Stimulated activated CD4-positive, alpha-beta T cell treated with anti-CD3 and anti-CD28 coated beads, Interleukin-15, amount 100 ng/mL, for 48 hours (primary cell): ENCODE results near the gene TBC1D1.
"Not testable (repeated sequence)": the region's sequence is repeated elsewhere in the genome, so short reads cannot be mapped to it uniquely, and the experiment has no call there.

Experiments
- DNase-seq, 2 donors: peaks; one replicate each; pipeline ENCODE4 v3.0.0-alpha.2; 2020; ENCODE audit warnings: low read depth in 2 of 2

Gene TBC1D1

GRCh38 chr4:37889849-37890800 is 759 bp upstream of the TBC1D1 start:
- DNase-seq: peak in 1 of 2 donors; percentile 6

DNA sequence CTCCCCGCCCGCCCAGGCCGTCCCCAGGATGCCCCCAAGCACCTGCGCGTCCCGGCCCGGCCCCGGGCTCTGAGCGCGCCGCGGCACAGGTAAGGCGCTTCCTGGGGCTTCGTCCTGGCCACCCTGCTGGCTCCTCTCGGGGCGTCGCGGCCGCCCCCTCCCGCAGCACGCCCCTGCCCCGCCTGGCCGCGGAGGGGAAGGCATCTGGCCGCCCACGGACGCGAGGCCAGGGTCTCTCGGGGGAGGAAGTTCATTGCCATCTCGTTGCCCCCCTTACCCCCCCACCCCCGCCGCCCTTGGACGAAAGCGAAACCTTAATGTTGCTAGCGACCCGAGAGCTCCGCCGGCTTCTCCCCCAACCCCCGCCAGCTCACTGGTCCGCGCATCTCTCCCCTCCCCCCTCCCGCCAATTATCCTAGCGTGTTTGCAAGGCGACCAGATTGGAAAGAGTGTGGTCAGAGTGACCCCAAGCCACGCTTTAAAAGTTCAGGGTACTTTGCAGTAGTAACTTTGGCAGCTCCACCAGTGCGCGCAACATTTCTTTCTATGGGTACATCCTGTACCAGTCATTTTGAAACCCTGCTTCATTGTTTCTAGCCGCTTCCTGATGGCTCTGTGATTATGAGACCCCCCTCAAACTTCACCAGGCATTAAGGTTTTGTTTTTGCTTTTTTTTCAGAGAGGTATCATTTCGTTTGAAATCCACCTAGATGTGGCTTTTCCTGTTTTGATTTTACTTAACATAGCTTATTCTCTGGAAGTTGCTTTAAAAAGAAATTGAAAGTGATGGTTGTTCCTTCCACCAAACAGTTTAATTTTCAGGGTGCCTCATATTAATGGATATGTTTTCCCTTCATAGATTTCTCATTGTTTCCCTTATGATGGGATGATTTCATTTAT is 626 bp downstream of the TBC1D1 start:
- DNase-seq: peak; percentile 37 to 44

- peak; percentile 38 to 44 for DNase-seq
Measured at GRCh38 chr4:37892641-37893040, 1.8 kb downstream of the TBC1D1 start.

- no peak for DNase-seq
Measured at GRCh38 chr4:37893164-37893563, 2.3 kb downstream of the TBC1D1 start.

GRCh38 chr4:37895271-37895670 is 4.4 kb downstream of the TBC1D1 start:
- DNase-seq: no peak

GRCh38 chr4:37896206-37896860 is 5.4 kb downstream of the TBC1D1 start:
- DNase-seq: no peak

GRCh38 chr4:37902212-37902611 is 11.3 kb downstream of the TBC1D1 start:
- no peak for DNase-seq

GRCh38 chr4:37902738-37903693 is 12.1 kb downstream of the TBC1D1 start:
- no peak for DNase-seq

DNA sequence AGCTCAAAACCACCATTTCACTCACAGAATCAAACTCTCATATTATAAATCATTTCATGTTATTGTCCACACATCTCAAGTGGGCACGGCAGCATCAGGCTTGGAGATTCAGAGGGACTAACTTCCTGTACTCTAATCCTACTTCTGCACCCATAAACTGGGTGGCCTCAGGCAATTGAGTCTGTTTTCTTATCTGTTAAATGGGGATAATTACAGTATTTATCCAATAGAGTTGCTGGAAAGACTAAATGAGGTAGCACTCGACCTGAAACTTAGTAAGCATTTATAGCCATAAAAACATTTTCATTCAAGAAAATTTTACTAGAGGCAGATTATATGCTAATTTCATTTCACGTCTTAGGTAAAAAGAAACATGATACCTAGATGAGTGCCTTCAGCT is 13.0 kb downstream of the TBC1D1 start:
- no peak for DNase-seq

GRCh38 chr4:37904824-37905223 is 13.9 kb downstream of the TBC1D1 start:
- no peak for DNase-seq

DNA sequence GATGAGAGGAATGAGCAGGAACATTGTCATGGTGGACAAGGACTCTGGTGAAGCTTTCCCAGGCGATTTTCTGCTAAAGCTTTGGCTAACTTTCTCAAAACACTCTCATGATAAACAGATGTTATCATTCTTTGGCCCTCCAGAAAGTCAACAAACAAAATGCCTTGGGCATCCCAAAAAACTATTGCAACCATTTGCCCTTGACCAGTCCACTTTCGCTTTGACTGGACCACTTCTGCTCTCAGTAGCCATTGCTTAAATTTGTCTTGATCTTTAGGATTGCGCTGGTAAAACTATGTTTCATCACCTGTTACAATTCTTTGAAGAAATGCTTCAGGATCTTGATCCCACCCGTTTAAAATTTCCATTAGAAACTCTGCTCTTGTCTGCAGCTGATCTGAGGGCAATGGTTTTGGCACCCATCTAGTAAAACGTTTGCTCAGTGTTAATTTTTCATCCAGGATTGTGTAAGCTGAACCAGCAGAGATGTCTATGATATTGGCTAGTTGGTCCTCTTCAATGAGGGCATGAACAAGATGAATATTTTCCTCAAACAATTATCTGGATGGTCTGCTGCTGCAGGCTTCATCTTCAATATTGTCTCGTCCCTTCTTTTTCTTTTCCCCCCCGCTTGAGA is 14.8 kb downstream of the TBC1D1 start:
- no peak for DNase-seq

DNA sequence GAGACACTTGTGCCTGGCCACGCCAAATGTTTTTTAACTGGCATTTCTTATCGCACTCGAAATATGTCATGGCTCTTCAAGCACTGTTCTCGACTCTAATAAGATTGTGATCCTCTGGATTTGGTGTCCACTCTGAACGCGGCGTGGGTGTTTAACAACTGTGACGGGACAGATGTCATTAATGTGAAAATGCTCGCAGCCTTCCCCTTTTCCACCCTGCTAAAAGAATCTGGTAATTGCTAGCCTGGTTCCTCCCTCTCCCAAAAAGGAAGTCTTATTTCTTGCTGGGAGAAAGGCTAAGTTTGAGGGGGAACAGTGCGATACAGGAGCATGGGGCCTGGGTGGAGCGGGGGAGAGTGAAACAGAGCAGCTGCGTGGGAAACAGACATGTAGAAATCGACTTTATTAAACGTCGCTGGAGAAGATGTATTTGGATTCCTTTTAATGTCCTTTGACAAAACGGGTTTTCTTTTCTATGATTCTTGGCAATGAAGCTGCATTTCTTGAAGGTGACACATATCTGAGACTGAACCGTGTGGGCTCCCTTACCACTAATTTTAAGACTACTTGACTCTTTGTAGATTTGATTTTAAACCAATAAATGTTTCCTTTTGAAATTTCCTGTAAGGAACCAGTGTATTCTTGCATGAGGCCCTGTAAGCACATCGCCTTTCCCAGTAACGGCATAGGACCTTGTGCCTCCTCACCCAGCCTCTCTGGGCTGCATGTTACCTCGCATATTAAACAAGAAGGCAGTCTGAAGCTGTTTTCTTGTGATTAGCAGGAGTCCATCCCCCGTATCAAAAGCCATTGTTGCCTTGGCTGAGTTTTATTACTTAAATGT is 17.8 kb downstream of the TBC1D1 start:
- DNase-seq: no peak

- no peak for DNase-seq
Measured at GRCh38 chr4:37909332-37910090, 18.6 kb downstream of the TBC1D1 start.

- DNase-seq: no peak
Measured at GRCh38 chr4:37910091-37910486, 19.2 kb downstream of the TBC1D1 start.

DNA sequence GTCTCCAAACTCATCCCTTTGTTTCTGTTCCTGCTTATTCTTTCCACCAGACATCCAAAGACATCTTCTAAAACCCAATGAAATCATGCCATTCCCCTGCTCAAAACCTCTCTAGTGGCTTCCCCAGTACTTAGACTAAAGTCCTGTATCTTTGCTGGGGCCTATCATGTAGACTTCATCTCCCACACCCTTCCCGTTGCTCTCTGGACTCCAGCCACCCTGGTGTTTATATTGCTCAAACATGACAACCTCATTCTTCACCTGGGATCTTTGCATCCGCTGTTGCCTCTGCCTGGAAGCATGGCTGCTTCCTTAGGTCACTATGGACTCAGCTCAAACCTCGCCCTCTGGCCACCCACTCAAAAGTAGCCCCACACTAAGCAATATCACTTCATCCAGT is 23.7 kb downstream of the TBC1D1 start:
- no peak for DNase-seq

GRCh38 chr4:37917388-37917787 is 26.5 kb downstream of the TBC1D1 start:
- no peak for DNase-seq

- no peak for DNase-seq
Measured at GRCh38 chr4:37918653-37919052, 27.8 kb downstream of the TBC1D1 start.

- no peak for DNase-seq
Measured at GRCh38 chr4:37922328-37922727, 31.4 kb downstream of the TBC1D1 start.

GRCh38 chr4:37923089-37923488 is 32.2 kb downstream of the TBC1D1 start:
- not testable (repeated sequence) for DNase-seq
